ENCODE data around the gene CBX3.
"Not testable (repeated sequence)": the region's sequence is repeated elsewhere in the genome, so short reads cannot be mapped to it uniquely, and the experiment has no call there.

DNA sequence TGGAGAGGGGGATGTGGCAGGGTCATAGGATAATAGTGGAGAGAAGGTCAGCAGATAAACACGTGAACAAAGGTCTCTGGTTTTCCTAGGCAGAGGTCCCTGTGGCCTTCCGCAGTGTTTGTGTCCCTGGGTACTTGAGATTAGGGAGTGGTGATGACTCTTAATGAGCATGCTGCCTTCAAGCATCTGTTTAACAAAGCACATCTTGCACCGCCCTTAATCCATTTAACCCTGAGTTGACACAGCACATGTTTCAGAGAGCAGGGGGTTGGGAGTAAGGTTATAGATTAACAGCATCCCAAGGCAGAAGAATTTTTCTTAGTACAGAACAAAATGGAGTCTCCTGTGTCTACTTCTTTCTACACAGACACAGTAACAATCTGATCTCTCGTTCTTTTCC is 25.6 kb upstream of the CBX3 start:
- TF ChIP-seq, protein P1, sequence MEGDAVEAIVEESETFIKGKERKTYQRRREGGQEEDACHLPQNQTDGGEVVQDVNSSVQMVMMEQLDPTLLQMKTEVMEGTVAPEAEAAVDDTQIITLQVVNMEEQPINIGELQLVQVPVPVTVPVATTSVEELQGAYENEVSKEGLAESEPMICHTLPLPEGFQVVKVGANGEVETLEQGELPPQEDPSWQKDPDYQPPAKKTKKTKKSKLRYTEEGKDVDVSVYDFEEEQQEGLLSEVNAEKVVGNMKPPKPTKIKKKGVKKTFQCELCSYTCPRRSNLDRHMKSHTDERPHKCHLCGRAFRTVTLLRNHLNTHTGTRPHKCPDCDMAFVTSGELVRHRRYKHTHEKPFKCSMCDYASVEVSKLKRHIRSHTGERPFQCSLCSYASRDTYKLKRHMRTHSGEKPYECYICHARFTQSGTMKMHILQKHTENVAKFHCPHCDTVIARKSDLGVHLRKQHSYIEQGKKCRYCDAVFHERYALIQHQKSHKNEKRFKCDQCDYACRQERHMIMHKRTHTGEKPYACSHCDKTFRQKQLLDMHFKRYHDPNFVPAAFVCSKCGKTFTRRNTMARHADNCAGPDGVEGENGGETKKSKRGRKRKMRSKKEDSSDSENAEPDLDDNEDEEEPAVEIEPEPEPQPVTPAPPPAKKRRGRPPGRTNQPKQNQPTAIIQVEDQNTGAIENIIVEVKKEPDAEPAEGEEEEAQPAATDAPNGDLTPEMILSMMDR (IDR thresholded peaks at IDR 0.05) = not testable (repeated sequence)
- not testable (repeated sequence) for TF ChIP-seq POLR2A (IDR thresholded peaks at IDR 0.05)

Measured in heart left ventricle (tissue), 13 donors.